Measurements from ENCODE around the gene PRDM11. TPM values are rescaled to one million over a fixed set of nuclear protein-coding genes. Genes with fewer than 3 reads are reported as not detected.

The PRDM11 gene
- total and polyA plus RNA-seq, 2 of the 4 experiments (the other 2 are of a cell fraction) = 2.2 to 2.7 TPM

DNA sequence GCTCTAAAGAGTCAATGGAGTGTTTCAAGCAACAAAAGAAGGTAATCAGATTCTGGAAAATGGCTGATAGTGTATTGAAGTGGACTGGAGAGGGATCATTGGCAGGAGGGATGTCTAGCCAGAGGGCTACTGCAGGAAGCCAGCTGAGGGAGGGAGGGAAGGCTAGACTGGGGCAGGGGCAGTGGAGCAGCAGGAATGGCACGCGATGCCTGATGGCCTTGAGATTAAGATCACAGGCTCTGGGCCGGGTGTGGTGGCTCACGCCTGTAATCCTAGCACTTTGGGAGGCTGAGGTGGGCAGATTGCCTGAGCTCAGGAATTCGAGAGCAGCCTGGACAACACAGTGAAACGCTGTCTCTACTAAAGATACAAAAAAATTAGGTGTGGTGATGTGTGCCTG is 47.5 kb upstream of the PRDM11 start:
- Histone ChIP-seq H3K27ac (ENCODE audit: insufficient read depth, low read length) (no peak overlapping the region), H4K8ac (ENCODE audit: low read depth in 2 of 2, low read length in 2 of 2) (no peak overlapping the region), H2BK120ac (ENCODE audit: low read depth, low read length) (no peak overlapping the region), H3K4ac (ENCODE audit: low read depth, low read length) (no peak overlapping the region), H3K14ac (replicated peaks; ENCODE audit: low read depth, low read length) (no peak overlapping the region), H3K23ac (ENCODE audit: low read depth, low read length) (no peak overlapping the region), H2BK15ac (ENCODE audit: low read depth, low read length) (no peak overlapping the region), H3K36me3 (ENCODE audit: control insufficient read depth, insufficient read depth, low read length) (no peaks in the 10 kb centered on the region), H3K18ac (ENCODE audit: low read depth, low read length) (no peak overlapping the region), H3K9me1 (ENCODE audit: insufficient read depth, low read length) (no peaks in the 10 kb centered on the region; the same call in 1 of the 2 replicates), H3K4me3 (ENCODE audit: insufficient read depth, low read depth, low read length) (no peak overlapping the region), H3K4me1 (ENCODE audit: control insufficient read depth, insufficient read depth, low read length) (peaks cover 5% of the 10 kb centered on the region; the same call in 1 of the 2 replicates), H2AK5ac (ENCODE audit: low read depth, low read length) (no peak overlapping the region), H2BK5ac (ENCODE audit: low read depth, low read length, poor library complexity, severe bottlenecking) (no peak overlapping the region), H3K9me3 (ENCODE audit: control insufficient read depth, insufficient read depth, low read length) (no peaks in the 10 kb centered on the region), H3K79me1 (ENCODE audit: low read depth in 1 of 2, low read length in 2 of 2) (no peaks in the 10 kb centered on the region), H2BK20ac (ENCODE audit: low read depth, low read length) (no peak overlapping the region), H4K20me1 (ENCODE audit: insufficient read depth, low read length) (peaks cover 4% of the 10 kb centered on the region; the same call in 1 of the 2 replicates), H2AK9ac (replicated peaks; ENCODE audit: low read depth, low read length, poor library complexity) (no peak overlapping the region), H4K91ac (ENCODE audit: insufficient read depth, low read depth, low read length) (no peak overlapping the region), H3K27me3 (ENCODE audit: control insufficient read depth, insufficient read depth, low read length) (peaks cover 37% of the 10 kb centered on the region), H3K56ac (ENCODE audit: extremely low read depth, insufficient read depth, low read length) (no peak overlapping the region), H3K4me2 (ENCODE audit: low read depth, low read length) (no peak overlapping the region), H2AFZ (replicated peaks; ENCODE audit: low read length, poor library complexity) (no peak overlapping the region), H4K5ac (ENCODE audit: low read depth, low read length) (no peak overlapping the region), H3K9ac (ENCODE audit: low read depth, low read length) (no peak overlapping the region)
- intact Hi-C loops (cut with micrococcal nuclease) (no loop called here), in situ Hi-C loops (cut with MboI; ENCODE audit: low sequenced_read_pairs) (no loop called here), dilution Hi-C loops (cut with HindIII; ENCODE audit: low sequenced_read_pairs, unreplicated experiment) (no loop called here)
- no peak for DNase-seq
- no peak for ATAC-seq (ENCODE audit: low read depth)
- ChIA-PET CTCF (no interaction called here), POLR2A (ENCODE audit: unreplicated experiment) (no interaction called here)
- 88% methylated on average over 3 of the region's 6 CpGs; no CpG with 5 or more reads in 1 of the 2 experiments for WGBS, 2 experiments (ENCODE audit: extremely low coverage in 2 of 2, insufficient read length in 1 of 2)
- TF ChIP-seq CEBPB (IDR thresholded peaks at IDR 0.05; ENCODE audit: low read depth, low read length) = no peak
- TF ChIP-seq RAD21 (IDR thresholded peaks at IDR 0.05; ENCODE audit: low read length) = no peak
- no peak for TF ChIP-seq RFX5 (IDR thresholded peaks at IDR 0.05; ENCODE audit: low read depth, low read length)
- TF ChIP-seq BHLHE40 (IDR thresholded peaks at IDR 0.05; ENCODE audit: low read depth, low read length) = no peak
- TF ChIP-seq, protein P1, sequence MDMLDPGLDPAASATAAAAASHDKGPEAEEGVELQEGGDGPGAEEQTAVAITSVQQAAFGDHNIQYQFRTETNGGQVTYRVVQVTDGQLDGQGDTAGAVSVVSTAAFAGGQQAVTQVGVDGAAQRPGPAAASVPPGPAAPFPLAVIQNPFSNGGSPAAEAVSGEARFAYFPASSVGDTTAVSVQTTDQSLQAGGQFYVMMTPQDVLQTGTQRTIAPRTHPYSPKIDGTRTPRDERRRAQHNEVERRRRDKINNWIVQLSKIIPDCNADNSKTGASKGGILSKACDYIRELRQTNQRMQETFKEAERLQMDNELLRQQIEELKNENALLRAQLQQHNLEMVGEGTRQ (IDR thresholded peaks at IDR 0.05; ENCODE audit: low read depth, low read length) = no peak
- BruUV-seq (replicated peaks) = no TSS peak
